ENCODE measurements around the gene FAM180A.
"Not testable (repeated sequence)": the region's sequence is repeated elsewhere in the genome, so short reads cannot be mapped to it uniquely, and the experiment has no call there.

FAM180A gene

GRCh38 chr7:135740889-135741288 lies 7.7 kb downstream of the FAM180A start:
- no peak for DNase-seq (ENCODE audit: low spot score)

GRCh38 chr7:135737306-135737647 lies 11.3 kb downstream of the FAM180A start:
- not testable (repeated sequence) for DNase-seq (ENCODE audit: low spot score)

- DNase-seq (ENCODE audit: low spot score) = no peak
Measured at GRCh38 chr7:135736586-135737305, 11.9 kb downstream of the FAM180A start.

GRCh38 chr7:135734343-135734689 lies 14.3 kb downstream of the FAM180A start:
- no peak for DNase-seq (ENCODE audit: low spot score)

- DNase-seq (ENCODE audit: low spot score) = no peak
Measured at GRCh38 chr7:135733603-135734342, 14.8 kb downstream of the FAM180A start.

GRCh38 chr7:135731131-135731530 lies 17.5 kb downstream of the FAM180A start:
- no peak for DNase-seq (ENCODE audit: low spot score)

- no peak for DNase-seq (ENCODE audit: low spot score)
Measured at GRCh38 chr7:135729230-135729629, 19.4 kb downstream of the FAM180A start.

- peak; percentile 89 for DNase-seq (ENCODE audit: low spot score)
Measured at GRCh38 chr7:135728136-135728669, 20.4 kb downstream of the FAM180A start, which contains the start of gene SLC13A4. Gene SLC13A4, minus strand, starts transcription at chr7:135728186. Its CDS starts 690 bp downstream, at chr7:135727496.

- DNase-seq (ENCODE audit: low spot score) = no peak
Measured at GRCh38 chr7:135726911-135727673, 21.5 kb downstream of the FAM180A start.

GRCh38 chr7:135726276-135726788 lies 22.3 kb downstream of the FAM180A start:
- DNase-seq (ENCODE audit: low spot score) = no peak

- DNase-seq (ENCODE audit: low spot score) = no peak
Measured at GRCh38 chr7:135723411-135723810, 25.2 kb downstream of the FAM180A start.

- no peak for DNase-seq (ENCODE audit: low spot score)
Measured at GRCh38 chr7:135721198-135721820, 27.3 kb downstream of the FAM180A start.

- DNase-seq (ENCODE audit: low spot score) = no peak
Measured at GRCh38 chr7:135719688-135720087, 28.9 kb downstream of the FAM180A start.

- DNase-seq (ENCODE audit: low spot score) = no peak
Measured at GRCh38 chr7:135718794-135719437, 29.7 kb downstream of the FAM180A start.

GRCh38 chr7:135718219-135718618 lies 30.4 kb downstream of the FAM180A start:
- no peak for DNase-seq (ENCODE audit: low spot score)

GRCh38 chr7:135717693-135718092 lies 30.9 kb downstream of the FAM180A start:
- DNase-seq (ENCODE audit: low spot score) = no peak

- DNase-seq (ENCODE audit: low spot score) = no peak
Measured at GRCh38 chr7:135716677-135717238, 31.9 kb downstream of the FAM180A start.

- DNase-seq (ENCODE audit: low spot score) = no peak
Measured at GRCh38 chr7:135715673-135716072, 32.9 kb downstream of the FAM180A start.

GRCh38 chr7:135715055-135715522 lies 33.5 kb downstream of the FAM180A start:
- no peak for DNase-seq (ENCODE audit: low spot score)

GRCh38 chr7:135714534-135715009 lies 34.0 kb downstream of the FAM180A start:
- peak; percentile 72 for DNase-seq (ENCODE audit: low spot score)
